GM12801 (cell line): ENCODE measurements around the gene DCD.

Experiments used
- TF ChIP-seq, protein P1 (sequence below): IDR thresholded peaks from one replicate; pipeline ENCODE4 v1.5.1; 2011; ENCODE audit warnings: control low read depth; ENCODE audit not compliant: insufficient read length; ENCODE audit errors: extremely low read depth

The DCD gene, protein sequence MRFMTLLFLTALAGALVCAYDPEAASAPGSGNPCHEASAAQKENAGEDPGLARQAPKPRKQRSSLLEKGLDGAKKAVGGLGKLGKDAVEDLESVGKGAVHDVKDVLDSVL

DNA sequence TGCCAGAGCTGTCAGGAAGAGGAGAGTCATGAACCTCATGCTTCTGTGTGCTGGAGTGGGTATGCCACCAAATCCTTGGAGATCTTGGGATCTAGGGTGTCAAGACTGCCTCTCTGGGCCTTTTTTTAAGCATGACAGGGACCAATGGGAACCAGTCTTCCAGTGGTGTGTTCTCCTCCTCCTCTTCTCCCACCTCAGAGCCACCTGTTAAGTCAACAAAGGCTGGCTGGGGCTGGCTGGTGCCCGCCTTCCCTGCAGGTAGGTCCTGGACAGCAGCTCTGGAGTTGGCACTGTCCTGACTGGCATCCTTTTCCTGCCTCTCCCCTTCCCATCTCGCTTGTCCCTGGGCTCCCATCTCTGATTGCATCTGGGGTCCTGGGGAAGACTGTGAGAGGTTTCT, at the start of gene DCD:
DCD (minus strand) TSS at position 101 of the 400 bp plus-strand sequence; CDS start at position 39, 62 bp downstream.
- TF ChIP-seq, protein P1, sequence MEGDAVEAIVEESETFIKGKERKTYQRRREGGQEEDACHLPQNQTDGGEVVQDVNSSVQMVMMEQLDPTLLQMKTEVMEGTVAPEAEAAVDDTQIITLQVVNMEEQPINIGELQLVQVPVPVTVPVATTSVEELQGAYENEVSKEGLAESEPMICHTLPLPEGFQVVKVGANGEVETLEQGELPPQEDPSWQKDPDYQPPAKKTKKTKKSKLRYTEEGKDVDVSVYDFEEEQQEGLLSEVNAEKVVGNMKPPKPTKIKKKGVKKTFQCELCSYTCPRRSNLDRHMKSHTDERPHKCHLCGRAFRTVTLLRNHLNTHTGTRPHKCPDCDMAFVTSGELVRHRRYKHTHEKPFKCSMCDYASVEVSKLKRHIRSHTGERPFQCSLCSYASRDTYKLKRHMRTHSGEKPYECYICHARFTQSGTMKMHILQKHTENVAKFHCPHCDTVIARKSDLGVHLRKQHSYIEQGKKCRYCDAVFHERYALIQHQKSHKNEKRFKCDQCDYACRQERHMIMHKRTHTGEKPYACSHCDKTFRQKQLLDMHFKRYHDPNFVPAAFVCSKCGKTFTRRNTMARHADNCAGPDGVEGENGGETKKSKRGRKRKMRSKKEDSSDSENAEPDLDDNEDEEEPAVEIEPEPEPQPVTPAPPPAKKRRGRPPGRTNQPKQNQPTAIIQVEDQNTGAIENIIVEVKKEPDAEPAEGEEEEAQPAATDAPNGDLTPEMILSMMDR, result no peak

DNA sequence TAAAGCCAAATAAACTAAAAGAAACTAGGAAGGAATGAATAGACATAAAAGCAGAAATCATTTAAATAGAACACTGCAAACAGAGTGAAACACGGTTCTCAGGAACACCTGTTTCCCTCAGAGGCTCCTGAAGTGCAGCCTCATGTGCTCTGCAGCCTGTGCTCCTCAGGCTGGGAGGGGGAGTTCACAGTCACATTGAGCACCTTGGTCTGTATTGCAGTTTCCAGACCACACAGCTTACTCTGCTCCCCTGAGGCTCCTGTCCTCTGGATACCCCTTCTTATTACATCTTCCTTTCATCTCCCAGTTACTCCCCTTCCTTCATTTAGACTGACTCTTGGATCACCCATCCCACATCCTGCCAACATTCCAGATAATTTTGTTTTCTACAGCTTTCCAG, 49.7 kb upstream of the DCD start:
- TF ChIP-seq, protein P1, result no peak

DNA sequence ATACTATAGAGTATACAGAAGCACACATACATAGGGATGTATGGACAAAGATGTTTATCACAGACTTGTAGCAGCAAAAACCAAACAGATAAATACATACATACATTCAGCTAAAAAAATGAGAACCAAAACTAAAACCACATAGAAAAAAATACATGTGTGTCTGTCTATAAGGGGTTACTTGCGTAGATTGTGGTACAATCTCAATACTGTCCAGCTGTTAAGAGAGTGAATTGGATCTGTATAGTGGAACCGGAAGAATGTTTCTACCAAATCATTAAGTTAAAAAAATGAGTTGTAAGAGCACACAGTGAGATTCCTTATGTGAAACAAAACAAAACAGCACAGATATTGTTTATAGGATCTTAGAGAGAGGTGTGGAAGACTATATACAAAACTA, 44.2 kb upstream of the DCD start:
- TF ChIP-seq, protein P1, result no peak

DNA sequence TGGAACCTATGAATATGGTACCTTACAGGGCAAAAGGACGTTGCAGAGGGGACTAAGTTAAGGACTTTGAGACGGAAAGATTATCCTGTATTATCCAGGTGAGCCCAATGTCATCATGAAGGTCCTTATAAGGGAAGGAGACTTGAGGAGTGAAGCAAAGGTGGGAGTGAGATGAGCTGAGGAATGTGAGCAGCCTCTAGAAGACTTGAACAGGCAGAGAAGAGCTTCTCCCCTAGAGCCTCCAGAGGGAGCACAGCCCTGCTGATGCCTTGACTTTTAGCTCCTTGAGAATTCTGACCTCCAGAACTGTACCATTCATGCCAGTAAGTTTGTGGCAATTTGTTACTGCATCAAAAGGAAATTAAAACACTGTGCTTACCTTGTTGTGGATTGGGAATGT, 41.8 kb upstream of the DCD start:
- TF ChIP-seq, protein P1, result no peak

DNA sequence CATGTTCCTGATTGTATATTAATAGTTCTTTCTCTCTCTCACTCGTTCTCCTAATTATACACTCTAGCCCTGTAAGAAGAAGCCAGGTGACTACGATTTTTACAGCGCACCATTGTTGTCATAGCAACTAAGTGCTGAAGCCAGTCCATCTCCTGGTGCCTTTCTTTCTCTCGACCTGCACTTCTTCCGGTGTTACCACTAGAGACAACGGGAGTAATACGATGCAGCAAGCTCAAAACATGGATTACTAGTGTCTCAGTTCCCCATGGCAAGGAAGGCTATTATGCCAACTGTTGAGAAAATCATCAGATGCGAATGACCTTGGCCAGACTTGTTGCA, 40.8 kb upstream of the DCD start:
- TF ChIP-seq, protein P1, result no peak

DNA sequence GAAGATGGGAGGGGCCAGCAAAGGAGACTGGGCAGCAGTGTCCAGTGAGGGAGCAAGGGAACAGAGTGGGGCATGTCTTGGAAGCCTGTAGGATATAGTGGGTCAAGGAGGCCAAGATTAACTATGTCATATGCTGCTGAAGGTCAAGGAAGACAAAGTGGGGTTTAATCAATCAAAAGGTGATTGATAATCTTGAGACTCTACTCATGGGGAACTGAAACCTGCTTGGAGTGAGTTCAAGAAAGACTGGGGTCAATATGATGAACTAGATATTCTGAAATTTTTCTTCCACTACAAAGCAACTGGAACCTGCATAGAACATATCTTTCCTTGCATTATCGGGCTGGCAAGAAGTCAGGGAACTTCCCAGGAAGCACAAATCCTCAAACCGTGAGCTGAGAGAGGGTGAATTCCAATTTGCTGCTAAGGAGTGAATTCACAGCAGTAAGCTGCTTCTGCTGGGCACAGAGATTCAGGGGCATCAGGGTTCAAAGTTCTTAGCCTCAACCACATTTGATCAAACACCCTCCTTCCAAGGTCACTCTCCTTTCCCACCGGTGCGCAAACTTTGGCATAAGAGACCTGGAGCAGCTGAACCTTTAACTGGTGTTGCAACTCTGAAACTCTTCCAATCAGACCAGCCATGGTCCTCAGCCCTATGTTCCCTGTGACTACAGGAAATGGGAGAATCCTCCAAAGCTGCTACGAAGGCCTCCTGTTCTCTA, 40.3 kb upstream of the DCD start:
- TF ChIP-seq, protein P1, result no peak

DNA sequence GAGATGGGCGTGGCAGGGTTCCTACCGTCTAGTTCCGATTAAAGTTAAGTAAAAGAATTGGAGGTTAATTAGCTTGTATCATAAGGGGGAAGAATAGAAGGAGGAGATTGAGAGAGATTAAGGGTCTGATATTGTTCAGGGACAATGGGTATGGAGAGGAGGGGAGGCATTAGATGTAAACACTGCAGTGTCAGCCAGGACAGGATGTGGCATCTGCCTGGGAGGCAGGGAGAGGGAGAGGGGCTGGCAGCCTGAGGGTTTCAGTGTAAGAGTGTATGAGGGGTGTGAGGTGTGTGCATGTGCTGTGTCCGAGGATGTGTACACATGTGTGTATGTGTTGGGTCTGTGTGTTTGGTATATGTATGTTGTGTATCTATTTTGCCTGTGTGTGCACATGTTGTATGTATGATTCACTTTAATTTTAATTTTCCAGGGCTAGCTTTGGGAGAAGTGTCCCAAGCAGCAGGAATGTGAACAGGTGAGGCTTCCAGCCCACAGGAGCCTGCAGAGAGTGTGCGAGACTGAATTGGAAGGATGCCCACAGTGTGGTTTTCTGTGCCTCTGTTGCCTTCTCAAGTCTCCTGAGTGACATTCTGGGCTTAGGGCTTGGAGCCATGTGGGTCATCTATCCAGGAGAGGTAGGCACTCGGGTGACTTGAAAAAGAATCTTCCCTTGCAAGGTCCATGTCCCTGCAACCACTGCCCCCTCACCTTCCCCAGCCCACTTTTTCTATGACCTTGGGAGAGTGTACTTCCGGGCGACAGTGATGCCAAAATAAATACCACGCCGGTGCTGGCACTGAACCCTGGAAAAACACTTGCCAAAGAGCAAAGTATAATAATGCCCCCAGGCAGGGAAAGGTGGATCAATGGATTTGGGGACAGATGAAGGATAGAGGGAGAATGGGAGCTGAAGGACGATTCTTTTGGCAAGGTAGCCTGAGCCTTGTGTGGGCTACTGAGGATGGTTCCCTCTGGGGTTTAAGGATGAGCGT, 36.8 kb upstream of the DCD start:
- TF ChIP-seq, protein P1, result no peak
